Measurements from ENCODE around the gene EGFL8.

DNA sequence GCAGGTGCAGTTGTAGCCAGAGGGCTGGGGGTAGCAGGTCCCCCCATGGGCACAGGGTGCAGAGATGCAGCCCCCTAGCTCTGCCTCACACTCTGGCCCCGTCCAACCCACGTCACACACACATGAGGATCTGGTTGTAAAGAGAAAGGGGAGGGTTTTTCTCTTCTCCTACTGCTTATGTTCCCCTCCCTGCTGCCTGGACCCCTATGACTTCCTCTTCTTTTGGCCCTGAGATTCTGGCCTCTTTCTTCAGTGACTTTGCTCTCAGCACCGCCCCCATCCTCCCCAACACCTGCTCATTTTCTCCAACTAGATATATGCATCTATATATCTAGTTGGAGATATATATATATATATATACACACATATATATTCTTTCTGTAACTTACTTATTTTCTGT lies 49.7 kb downstream of the EGFL8 start:
- no peak for TF ChIP-seq CTCF (IDR thresholded peaks at IDR 0.05)
- no peak for TF ChIP-seq POLR2A (IDR thresholded peaks at IDR 0.05)
- no peak for TF ChIP-seq EP300 (IDR thresholded peaks at IDR 0.05)
